ENCODE results near the gene LRRN4. TPM values are rescaled to one million over a fixed set of nuclear protein-coding genes. Genes with fewer than 3 reads are reported as not detected.

LRRN4 gene
- total and polyA plus RNA-seq, 3 donors from 2014 or later, result 0.08 to 3.1 (median 0.43) TPM

DNA sequence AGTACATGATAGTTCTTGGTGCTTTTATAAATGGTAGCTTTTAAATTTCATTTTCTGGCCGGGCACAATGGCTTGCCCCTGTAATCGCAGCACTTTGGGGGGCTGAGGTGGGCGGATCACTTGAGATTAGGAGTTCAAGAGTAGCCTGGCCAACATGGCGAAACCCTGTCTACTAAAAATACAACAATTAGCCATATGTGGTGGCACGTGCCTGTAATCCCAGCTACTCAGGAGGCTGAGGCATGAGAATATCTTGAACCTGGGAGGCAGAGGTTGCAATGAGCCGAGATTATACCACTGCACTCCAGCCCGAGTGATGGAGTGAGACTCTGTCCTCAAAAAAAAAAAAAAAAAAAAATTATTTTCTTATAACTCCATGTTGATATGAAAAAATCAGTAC lies 36.0 kb downstream of the LRRN4 start:
- H3K36me3 ChIP-seq (ENCODE audit: low read depth, missing control alignments), result no peaks in the 10 kb centered on the region
- H3K9me3 ChIP-seq, result no peaks in the 10 kb centered on the region
- H3K27me3 ChIP-seq, result no peaks in the 10 kb centered on the region
- H3K4me1 ChIP-seq, result no peaks in the 10 kb centered on the region
- no peak overlapping the region for H3K27ac ChIP-seq
- intact Hi-C loops (cut with DNase I; ENCODE audit: low total_unique reads), result no loop called here
- H3K4me3 ChIP-seq, result no peak overlapping the region
- WGBS, 2 donors, result 90 to 93% methylated on average over 7 of the region's 7 CpGs
- TF ChIP-seq CTCF (IDR thresholded peaks at IDR 0.05), result no peak
- TF ChIP-seq POLR2A (IDR thresholded peaks at IDR 0.05), result no peak
- DNase-seq, result no peak

- no peaks in the 10 kb centered on the region for H3K36me3 ChIP-seq (ENCODE audit: low read depth, missing control alignments)
- no peaks in the 10 kb centered on the region for H3K4me1 ChIP-seq
- H3K27me3 ChIP-seq, result no peaks in the 10 kb centered on the region
- intact Hi-C loops (cut with DNase I; ENCODE audit: low total_unique reads), result no loop called here
- no peaks in the 10 kb centered on the region for H3K9me3 ChIP-seq
- DNase-seq, result no peak
- H3K4me3 ChIP-seq, result no peak overlapping the region
- no peak overlapping the region for H3K27ac ChIP-seq
- TF ChIP-seq CTCF (IDR thresholded peaks at IDR 0.05) (no peak), POLR2A (IDR thresholded peaks at IDR 0.05) (no peak)
Observed at GRCh38 chr20:6017467-6017866, 36.4 kb downstream of the LRRN4 start.

GRCh38 chr20:6014957-6015356 lies 38.9 kb downstream of the LRRN4 start:
- no peak overlapping the region for H3K27ac ChIP-seq
- no peaks in the 10 kb centered on the region for H3K36me3 ChIP-seq (ENCODE audit: low read depth, missing control alignments)
- no peaks in the 10 kb centered on the region for H3K9me3 ChIP-seq
- TF ChIP-seq CTCF (IDR thresholded peaks at IDR 0.05) (no peak), POLR2A (IDR thresholded peaks at IDR 0.05) (no peak)
- intact Hi-C loops (cut with DNase I; ENCODE audit: low total_unique reads), result no loop called here
- WGBS, 2 donors, result 80 to 83% methylated on average over 4 of the region's 4 CpGs
- H3K4me3 ChIP-seq, result no peak overlapping the region
- H3K4me1 ChIP-seq, result no peaks in the 10 kb centered on the region
- no peaks in the 10 kb centered on the region for H3K27me3 ChIP-seq
- no peak for DNase-seq

- H3K36me3 ChIP-seq (ENCODE audit: low read depth, missing control alignments), result no peaks in the 10 kb centered on the region
Observed at GRCh38 chr20:6014017-6014416, 39.8 kb downstream of the LRRN4 start.

More at GRCh38 chr20:6014017-6014416, 39.8 kb downstream of the LRRN4 start:
- no peak overlapping the region for H3K27ac ChIP-seq
- intact Hi-C loops (cut with DNase I; ENCODE audit: low total_unique reads), result no loop called here
- no peak for DNase-seq
- no peaks in the 10 kb centered on the region for H3K27me3 ChIP-seq
- TF ChIP-seq CTCF (IDR thresholded peaks at IDR 0.05), result no peak
- TF ChIP-seq POLR2A (IDR thresholded peaks at IDR 0.05), result no peak
- 82 to 88% methylated on average over 3 of the region's 3 CpGs for WGBS, 2 donors
- no peaks in the 10 kb centered on the region for H3K9me3 ChIP-seq
- H3K4me3 ChIP-seq, result no peak overlapping the region
- H3K4me1 ChIP-seq, result no peaks in the 10 kb centered on the region

Data from testis (tissue), 3 donors.